ENCODE data around the gene DYSF.

The DYSF gene

DNA sequence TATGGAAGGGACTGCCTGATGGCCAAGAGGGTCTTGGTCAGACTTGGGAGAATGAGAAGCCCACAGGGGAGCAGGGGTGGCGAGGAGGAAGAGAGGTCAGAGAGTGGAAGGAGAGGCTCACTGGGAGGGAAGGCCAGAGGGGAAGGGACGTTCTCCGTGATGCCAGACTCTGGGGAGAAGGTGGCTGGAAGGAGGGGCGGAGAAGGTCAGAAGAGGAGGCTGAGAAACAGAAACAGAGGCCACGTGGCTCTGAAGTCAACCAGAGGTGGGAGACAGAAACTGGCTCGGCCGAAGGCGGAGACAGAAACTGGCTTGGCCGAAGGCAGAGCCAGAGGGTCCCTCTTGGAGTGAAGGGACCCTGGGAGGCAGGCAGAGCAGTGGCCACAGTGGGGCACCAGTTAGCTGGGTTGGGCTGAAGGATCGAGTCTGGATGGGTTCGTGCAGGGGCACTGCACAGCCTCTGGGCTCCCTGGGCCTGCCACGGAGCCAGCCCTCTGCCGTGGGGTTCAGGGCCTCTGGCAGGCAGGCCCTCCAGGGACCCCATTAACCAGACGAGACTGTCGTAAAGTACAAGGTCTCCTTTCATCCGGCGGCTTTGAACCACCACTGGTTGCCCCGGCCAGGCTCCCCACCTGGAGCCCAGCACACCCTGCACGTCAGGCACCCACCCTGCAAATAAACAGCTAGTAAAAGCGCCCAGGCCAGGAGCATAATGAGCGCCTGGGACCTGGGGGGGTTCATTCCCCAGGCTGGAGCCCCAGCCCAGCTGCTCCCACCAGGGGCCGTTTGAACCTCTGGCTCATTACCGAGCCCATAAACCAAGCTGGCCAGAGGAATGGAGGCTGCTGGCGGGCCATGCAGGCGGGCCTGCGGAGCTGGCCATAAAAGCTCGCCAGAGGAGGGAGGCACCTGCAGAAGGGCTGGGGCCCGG is 218.8 kb downstream of the DYSF start:
- no peak for DNase-seq
- no peak for TF ChIP-seq POLR2A (IDR thresholded peaks at IDR 0.05; ENCODE audit: low read length)
- TF ChIP-seq GATA1 (IDR thresholded peaks at IDR 0.05; ENCODE audit: low read depth, low read length) = no peak

- DNase-seq = no peak
- TF ChIP-seq GATA1 (IDR thresholded peaks at IDR 0.05; ENCODE audit: low read depth, low read length) = no peak
- TF ChIP-seq POLR2A (IDR thresholded peaks at IDR 0.05; ENCODE audit: low read length) = no peak
Measured at GRCh38 chr2:71672826-71673795, 219.8 kb downstream of the DYSF start.

DNA sequence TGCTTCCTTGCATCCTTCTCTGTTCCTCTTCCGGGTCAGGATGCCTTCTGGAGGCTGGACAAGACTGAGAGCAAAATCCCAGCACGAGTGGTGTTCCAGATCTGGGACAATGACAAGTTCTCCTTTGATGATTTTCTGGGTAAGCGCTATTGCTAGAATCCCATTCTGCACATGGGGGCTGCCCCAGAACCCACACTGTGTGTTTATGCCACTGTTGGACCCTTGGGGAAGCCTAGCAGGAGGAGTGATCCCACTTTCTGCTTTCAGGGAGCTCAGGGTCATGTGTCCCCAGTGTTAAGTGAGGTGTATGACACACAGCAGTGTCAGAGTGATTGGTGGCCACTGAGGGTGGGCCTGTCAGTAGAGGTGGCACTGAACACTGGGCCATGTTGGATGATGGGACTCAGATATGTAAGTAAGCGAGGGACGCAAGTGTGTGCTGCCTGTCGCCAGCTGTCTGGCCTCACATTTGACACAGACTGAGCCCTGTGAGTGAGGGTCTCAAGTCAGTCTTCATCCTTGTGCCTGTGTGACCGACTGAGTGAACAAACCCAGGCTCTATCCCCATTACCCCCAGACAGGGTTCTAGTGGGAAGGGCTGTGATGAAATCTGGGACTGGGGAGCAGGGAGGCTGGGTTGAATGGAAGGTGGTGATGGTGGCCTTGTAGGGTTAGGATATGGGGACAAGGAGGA is 220.9 kb downstream of the DYSF start:
- no peak for DNase-seq
- TF ChIP-seq GATA1 (IDR thresholded peaks at IDR 0.05; ENCODE audit: low read depth, low read length) = no peak
- TF ChIP-seq POLR2A (IDR thresholded peaks at IDR 0.05; ENCODE audit: low read length) = no peak

GRCh38 chr2:71675296-71675695 is 221.9 kb downstream of the DYSF start:
- TF ChIP-seq GATA1 (IDR thresholded peaks at IDR 0.05; ENCODE audit: low read depth, low read length) (no peak), POLR2A (IDR thresholded peaks at IDR 0.05; ENCODE audit: low read length) (no peak)
- DNase-seq = no peak

- TF ChIP-seq POLR2A (IDR thresholded peaks at IDR 0.05; ENCODE audit: low read length) (no peak), GATA1 (IDR thresholded peaks at IDR 0.05; ENCODE audit: low read depth, low read length) (no peak)
- no peak for DNase-seq
Measured at GRCh38 chr2:71678874-71679273, 225.5 kb downstream of the DYSF start.

DNA sequence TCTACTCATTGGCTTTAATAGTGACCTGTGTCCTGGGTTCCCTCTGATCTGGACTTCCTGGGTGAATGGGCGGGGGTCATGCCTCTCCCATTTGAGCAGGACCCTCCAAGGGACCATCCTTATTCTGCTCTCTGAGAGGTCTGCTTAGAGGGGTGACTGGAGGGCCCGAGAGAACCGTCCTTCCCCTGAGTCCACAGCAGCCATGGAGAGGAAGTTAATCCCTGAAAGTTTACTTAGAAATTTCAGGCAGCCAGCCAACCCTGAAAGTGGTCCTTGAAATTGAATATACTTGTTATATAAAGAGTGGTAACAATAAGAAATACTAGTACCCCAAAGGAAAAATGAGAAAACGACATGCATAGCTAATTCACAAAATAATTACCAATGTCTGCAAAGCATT is 226.1 kb downstream of the DYSF start:
- no peak for DNase-seq
- no peak for TF ChIP-seq GATA1 (IDR thresholded peaks at IDR 0.05; ENCODE audit: low read depth, low read length)
- TF ChIP-seq POLR2A (IDR thresholded peaks at IDR 0.05; ENCODE audit: low read length) = no peak

GRCh38 chr2:71680925-71681324 is 227.6 kb downstream of the DYSF start:
- TF ChIP-seq POLR2A (IDR thresholded peaks at IDR 0.05; ENCODE audit: low read length) = no peak
- no peak for TF ChIP-seq GATA1 (IDR thresholded peaks at IDR 0.05; ENCODE audit: low read depth, low read length)
- no peak for DNase-seq

GRCh38 chr2:71681626-71682025 is 228.3 kb downstream of the DYSF start:
- no peak for DNase-seq
- TF ChIP-seq GATA1 (IDR thresholded peaks at IDR 0.05; ENCODE audit: low read depth, low read length) (no peak), POLR2A (IDR thresholded peaks at IDR 0.05; ENCODE audit: low read length) (no peak)

DNA sequence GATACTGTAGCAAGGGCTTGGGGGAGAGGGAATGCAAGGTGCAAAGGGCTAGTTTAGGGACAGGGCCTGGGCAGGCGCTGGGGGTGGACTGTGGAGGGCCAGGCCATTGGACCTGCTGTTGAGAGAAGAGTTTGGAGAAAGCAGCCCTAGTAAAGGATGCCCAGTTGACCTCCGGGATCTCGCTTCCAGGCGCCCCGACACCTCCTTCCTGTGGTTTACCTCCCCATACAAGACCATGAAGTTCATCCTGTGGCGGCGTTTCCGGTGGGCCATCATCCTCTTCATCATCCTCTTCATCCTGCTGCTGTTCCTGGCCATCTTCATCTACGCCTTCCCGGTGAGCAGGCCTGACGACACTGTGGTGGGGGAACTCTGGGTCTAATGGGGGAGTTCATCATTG is 229.0 kb downstream of the DYSF start:
- no peak for DNase-seq
- TF ChIP-seq POLR2A (IDR thresholded peaks at IDR 0.05; ENCODE audit: low read length) (no peak), GATA1 (IDR thresholded peaks at IDR 0.05; ENCODE audit: low read depth, low read length) (no peak)

GRCh38 chr2:71683070-71683469 is 229.7 kb downstream of the DYSF start:
- TF ChIP-seq GATA1 (IDR thresholded peaks at IDR 0.05; ENCODE audit: low read depth, low read length) (no peak), POLR2A (IDR thresholded peaks at IDR 0.05; ENCODE audit: low read length) (no peak)
- DNase-seq = peak in 1 of 2 experiments; percentile 6

- no peak for DNase-seq
- TF ChIP-seq POLR2A (IDR thresholded peaks at IDR 0.05; ENCODE audit: low read length) = no peak
Measured at GRCh38 chr2:71683666-71684065, 230.3 kb downstream of the DYSF start.

GRCh38 chr2:71684226-71685072 is 231.1 kb downstream of the DYSF start:
- no peak for DNase-seq

More at GRCh38 chr2:71684226-71685072, 231.1 kb downstream of the DYSF start:
- TF ChIP-seq GATA1 (IDR thresholded peaks at IDR 0.05; ENCODE audit: low read depth, low read length) = no peak
- no peak for TF ChIP-seq POLR2A (IDR thresholded peaks at IDR 0.05; ENCODE audit: low read length)
